ENCODE data around the gene ABCC6. TPM values are rescaled to one million over a fixed set of nuclear protein-coding genes. Genes with fewer than 3 reads are reported as not detected.

ABCC6 gene
- total and polyA plus RNA-seq, 10 of the 15 experiments (the other 5 are each of a cell fraction or from before 2014, with no cell fraction given) = 0.05 to 0.13 (median 0.06) TPM; not detected in 5

GRCh38 chr16:16158082-16158658, 65.1 kb downstream of the ABCC6 start (continued):
- TF ChIP-seq BHLHE40 (IDR thresholded peaks at IDR 0.05; ENCODE audit: borderline replicate concordance in 1 of 2, low read depth in 2 of 2, low read length in 1 of 2) (no peak), CEBPB (IDR thresholded peaks at IDR 0.05; ENCODE audit: borderline replicate concordance in 1 of 2, low read depth in 2 of 2, low read length in 2 of 2) (no peak), DPF2 (IDR thresholded peaks at IDR 0.05) (no peak), JUND (IDR thresholded peaks at IDR 0.05; ENCODE audit: low read depth, low read length) (no peak), NKRF (conservative IDR thresholded peaks at IDR 0.05) (no peak), SMARCA5 (IDR thresholded peaks at IDR 0.05) (no peak), RELA (IDR thresholded peaks at IDR 0.05; ENCODE audit: borderline replicate concordance, partially characterized antibody) (no peak), KLF5 (IDR thresholded peaks at IDR 0.05; ENCODE audit: partially characterized antibody) (no peak)
- TF ChIP-seq, protein P1, sequence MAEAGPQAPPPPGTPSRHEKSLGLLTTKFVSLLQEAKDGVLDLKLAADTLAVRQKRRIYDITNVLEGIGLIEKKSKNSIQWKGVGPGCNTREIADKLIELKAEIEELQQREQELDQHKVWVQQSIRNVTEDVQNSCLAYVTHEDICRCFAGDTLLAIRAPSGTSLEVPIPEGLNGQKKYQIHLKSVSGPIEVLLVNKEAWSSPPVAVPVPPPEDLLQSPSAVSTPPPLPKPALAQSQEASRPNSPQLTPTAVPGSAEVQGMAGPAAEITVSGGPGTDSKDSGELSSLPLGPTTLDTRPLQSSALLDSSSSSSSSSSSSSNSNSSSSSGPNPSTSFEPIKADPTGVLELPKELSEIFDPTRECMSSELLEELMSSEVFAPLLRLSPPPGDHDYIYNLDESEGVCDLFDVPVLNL (IDR thresholded peaks at IDR 0.05; ENCODE audit: low read depth, low read length) = no peak

- Histone ChIP-seq H3K27ac (ENCODE audit: control insufficient read depth, insufficient read depth) (no peak overlapping the region), H2AFZ (ENCODE audit: control insufficient read depth, low read depth, low read length) (no peak overlapping the region), H3K4me2 (ENCODE audit: control insufficient read depth, insufficient read depth) (no peak overlapping the region), H3K36me3 (ENCODE audit: control insufficient read depth in 2 of 2, insufficient read depth in 2 of 2, low read length in 1 of 2) (no peaks in the 10 kb centered on the region), H3K4me1 (ENCODE audit: control insufficient read depth, insufficient read depth, low read length) (no peaks in the 10 kb centered on the region), H3K79me2 (ENCODE audit: control insufficient read depth, insufficient read depth, low read length) (no peaks in the 10 kb centered on the region), H3K4me3 (no peak overlapping the region), H3K27me3 (replicated peaks in 1 of 2; ENCODE audit: control insufficient read depth in 2 of 2, insufficient read depth in 2 of 2, low read length in 1 of 2) (no peaks in the 10 kb centered on the region), H3K9ac (ENCODE audit: control insufficient read depth, insufficient read depth, low read length) (no peak overlapping the region), H3K9me3 (replicated peaks; ENCODE audit: control insufficient read depth, insufficient read depth, low read length) (peaks cover 7% of the 10 kb centered on the region; the same call in 2 of the 3 replicates), H4K20me1 (ENCODE audit: control insufficient read depth, insufficient read depth) (no peaks in the 10 kb centered on the region)
- BruUV-seq (replicated peaks) = no TSS peak
- no peak for DNase-seq (ENCODE audit: low read depth, low spot score)
- 33% methylated on average over 1 of the region's 1 CpG for WGBS (ENCODE audit: insufficient coverage, insufficient replicate concordance, low lambda C conversion rate, missing lambda C conversion rate)
- TF ChIP-seq NFXL1 (IDR thresholded peaks at IDR 0.05; ENCODE audit: borderline replicate concordance) (no peak), ZZZ3 (IDR thresholded peaks at IDR 0.05; ENCODE audit: control insufficient read depth, insufficient read length, low read depth) (no peak), SMAD5 (IDR thresholded peaks at IDR 0.05; ENCODE audit: low read depth) (no peak), PAX8 (IDR thresholded peaks at IDR 0.05) (no peak)
- ChIA-PET SMC1A (ENCODE audit: uncharacterized antibody, unreplicated experiment) (no interaction called here), POLR2A (interaction anchor here (0.7 kb wide), 1 partner anchor 496 kb away, joined by 3 read pairs; no protein-coding TSS in a partner anchor), RAD21 (ENCODE audit: unreplicated experiment) (interaction anchor here (0.6 kb wide), 1 partner anchor 373 kb away, joined by 3 read pairs; no protein-coding TSS in a partner anchor), CTCF (no interaction called here)
- no peak for ATAC-seq
- in situ Hi-C loops (cut with MboI) (no loop called here), intact Hi-C loops (cut with micrococcal nuclease; ENCODE audit: unreplicated experiment) (no loop called here)
- FAIRE-seq = no peak
Measured at GRCh38 chr16:16157166-16157565, 66.1 kb downstream of the ABCC6 start.

Data from GM12878 (cell line).